HG03045 (cell line): ENCODE measurements around the gene CHRNB1.
"Not testable (repeated sequence)": the region's sequence is repeated elsewhere in the genome, so short reads cannot be mapped to it uniquely, and the experiment has no call there.

Source experiments
- ATAC-seq: cut with Tn5 transposase; IDR thresholded peaks from one replicate; pipeline ENCODE4 v1.9.1; 2021; ENCODE audit warnings: mild to moderate bottlenecking, moderate library complexity; ENCODE audit not compliant: unreplicated experiment

The CHRNB1 gene

DNA sequence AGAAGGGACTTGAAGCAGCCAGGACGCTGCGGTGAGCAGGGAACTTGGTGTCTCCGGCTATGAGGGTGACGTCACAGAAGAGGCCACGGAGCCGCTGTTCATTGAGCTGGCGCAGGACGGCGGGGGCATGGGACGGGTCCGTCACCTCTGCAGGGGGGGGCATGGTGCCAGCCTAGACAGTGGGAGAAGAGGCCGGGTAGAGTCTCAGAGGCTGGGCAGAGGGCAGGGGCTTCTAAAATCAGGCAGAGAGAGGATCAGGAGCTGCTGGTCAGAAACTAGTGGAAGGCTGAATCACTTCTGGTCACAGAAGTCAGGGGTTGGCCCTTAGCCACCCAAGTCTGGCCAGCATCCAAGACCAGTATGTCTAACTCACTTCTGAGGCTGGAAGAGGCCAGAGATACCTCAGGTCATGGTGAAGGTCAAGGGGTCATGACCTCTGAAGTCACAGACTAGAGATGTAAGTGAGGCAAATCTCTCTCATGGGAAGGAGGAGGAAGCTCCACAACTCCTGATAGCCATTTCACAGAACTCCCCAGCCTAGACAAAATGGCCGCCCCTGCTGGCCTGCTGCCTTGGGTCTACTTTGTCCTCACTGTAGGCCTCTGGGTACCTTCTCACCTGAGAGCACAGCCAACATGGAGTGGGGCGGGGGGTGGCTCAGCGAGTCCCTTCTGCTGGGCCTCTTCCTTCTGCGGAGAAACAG is 21.9 kb downstream of the CHRNB1 start:
- ATAC-seq: no peak

DNA sequence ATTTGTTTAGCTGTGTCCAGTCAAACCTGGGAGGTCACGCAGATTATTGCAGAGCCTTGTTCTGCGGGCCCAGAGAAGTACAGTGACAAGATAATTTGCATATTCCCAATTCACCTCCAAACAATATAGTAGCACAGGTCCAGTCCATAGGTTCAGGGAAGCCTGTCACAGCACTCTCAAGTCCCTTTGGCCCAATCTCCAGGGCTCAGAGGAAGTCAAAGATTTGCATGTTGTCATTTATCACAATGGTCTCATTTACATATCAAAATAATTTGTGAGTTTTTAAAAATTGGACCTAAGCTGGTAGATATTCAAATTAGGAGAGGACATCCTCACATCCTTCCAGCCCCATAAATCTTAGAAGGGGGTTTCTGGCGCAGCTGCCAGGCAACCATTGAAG is 22.6 kb downstream of the CHRNB1 start:
- ATAC-seq: no peak

DNA sequence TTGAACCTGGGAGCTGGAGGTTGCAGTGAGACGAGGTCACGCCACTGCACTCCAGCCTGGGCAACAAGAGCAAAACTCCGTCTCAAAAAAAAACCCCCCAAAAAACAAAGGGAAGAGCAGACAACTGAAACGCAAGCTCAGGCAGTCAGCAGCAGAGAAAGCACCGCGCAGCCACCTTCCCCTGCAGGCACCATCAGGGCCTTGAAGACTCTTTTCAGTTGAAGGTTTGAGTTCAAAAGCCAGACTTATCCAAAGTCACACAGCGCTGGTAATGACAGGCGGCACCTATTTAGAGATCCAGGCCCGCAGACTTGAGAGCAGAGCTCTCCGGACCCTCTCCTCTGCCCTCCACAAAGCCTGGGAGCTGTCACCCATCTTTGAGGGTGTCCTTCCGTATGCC is 23.4 kb downstream of the CHRNB1 start:
- ATAC-seq: no peak

DNA sequence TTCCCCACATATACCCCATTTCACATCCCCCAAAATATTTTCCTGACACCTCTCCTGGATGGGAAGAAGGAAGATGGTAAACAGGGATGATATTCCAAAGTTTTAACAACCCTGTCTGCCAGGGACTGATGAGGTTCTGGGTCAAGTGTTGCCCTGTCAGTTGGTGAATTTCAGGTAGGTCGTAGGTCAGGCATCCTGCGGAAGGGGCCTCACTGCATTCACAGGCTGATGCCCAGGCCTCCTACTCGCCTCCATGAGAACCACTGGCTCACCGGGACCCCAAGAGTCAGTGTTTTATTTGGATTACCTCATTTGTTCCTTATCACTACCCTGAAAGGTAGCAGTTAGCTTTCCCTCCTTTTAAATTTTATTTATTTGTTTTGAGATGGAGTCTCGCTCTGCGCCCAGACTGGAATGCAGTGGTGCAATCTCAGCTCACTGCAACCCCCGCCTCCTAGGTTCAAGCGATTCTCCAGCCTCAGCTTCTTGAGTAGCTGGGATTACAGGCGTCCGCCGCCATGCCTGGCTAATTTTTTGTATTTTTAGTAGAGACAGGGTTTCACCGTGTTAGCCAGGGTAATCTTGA is 24.0 kb downstream of the CHRNB1 start:
- ATAC-seq: no peak

DNA sequence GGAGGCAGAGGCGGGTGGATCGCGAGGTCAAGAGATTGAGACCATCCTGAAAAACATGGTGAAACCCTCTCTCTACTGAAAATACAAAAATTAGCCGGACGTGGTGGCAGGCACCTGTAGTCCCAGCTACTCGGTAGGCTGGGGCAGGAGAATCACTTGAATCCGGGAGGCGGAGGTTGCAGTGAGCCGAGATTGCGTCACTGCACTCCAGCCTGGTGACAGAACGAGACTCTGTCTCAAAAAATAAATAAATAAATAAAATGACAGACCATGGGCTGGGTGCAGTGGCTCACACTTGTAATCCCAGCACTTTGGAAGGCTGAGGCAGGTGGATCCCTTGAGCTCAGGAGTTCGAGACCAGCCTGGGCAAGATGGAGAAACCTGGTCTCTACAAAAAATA is 25.0 kb downstream of the CHRNB1 start:
- not testable (repeated sequence) for ATAC-seq

DNA sequence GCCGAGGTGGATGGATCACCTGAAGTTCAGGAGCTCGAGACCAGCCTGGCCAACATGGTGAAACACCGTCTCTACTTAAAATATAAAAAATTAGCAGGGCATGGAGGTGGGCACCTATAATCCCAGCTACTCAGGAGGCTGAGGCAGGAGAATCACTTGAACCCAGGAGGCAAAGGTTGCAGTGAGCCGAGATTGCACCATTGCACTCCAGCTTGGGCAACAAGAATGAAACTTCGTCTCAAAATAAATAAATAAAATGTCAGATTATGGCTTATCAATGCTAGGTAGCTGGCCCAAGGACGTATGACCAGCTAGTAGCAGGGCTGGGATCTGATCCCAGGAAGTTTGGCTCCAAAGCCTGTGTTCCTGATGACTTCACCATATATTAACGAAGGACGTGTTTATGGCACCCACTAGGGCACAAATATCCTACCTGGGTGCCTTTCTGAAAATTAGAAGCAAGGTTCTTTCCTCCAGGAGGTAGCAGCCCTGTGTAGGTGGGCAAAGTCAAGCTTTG is 25.7 kb downstream of the CHRNB1 start:
- not testable (repeated sequence) for ATAC-seq

DNA sequence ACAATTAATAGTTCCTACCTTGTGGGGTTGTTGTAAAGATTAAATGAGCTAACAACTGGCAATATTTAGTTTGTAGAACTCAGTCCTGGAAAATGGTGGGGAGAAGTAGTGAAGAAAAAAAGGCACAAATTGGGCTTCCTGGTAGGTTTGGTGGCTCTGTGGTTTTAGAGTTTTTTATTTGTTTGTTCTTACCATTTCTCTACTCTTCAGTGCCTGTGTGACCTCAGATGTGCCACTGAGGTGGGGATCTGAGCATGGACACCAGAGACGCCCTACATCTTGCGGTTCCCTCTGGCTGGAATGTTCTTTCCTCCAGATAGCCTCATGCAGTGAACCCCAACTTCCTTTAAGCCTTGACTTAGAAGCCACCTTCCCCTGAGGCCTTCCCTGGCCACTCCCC is 26.9 kb downstream of the CHRNB1 start:
- no peak for ATAC-seq

DNA sequence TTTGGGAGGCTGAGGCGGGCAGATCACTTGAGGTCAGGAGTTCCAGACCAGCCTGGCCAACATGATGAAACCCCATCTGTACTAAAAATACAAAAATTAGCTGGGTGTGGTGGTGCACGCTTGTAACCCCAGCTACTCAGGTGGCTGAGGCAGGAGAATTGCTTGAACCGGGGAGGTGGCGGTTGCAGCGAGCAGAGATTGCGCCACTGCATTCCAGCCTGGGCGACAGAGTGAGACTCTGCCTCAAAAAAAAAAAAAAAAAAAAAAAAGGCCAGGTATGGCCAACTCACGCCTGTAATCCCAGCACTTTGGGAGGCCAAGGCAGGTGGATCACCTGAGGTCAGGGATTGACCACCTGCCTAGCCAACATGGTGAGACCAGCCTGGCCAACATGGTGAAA is 29.9 kb downstream of the CHRNB1 start:
- not testable (repeated sequence) for ATAC-seq

DNA sequence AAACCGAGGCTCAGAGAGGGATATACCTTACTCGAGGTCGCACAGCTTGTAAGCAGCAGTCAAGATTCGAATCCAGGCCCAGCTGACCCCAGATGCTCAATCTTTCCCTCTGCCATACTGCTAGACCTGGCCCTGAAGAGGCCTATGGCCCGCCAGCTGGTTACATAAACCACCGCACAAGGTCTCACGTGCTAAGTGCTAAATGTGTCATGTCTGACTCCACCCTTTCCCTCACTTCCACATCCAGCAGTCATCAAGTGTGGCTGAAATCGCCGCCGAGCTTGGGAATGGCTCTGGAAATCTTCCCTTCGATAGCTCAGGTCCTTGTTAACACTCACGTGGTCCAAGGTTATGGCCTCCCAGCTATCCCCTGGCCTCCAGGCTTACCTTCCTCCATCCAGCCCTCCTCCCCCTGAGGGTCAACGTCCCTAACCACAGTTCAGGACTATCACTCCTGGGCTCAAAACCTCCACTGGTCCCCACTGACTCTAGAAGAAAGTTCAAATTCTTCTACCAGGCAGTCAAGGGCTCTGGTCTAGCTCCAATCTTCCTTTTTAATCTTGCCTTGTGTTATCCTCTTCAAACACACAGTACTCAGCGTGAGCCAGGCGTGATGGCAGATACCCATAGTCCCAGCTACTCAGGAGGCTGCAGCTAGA is 31.0 kb downstream of the CHRNB1 start:
- ATAC-seq: no peak

DNA sequence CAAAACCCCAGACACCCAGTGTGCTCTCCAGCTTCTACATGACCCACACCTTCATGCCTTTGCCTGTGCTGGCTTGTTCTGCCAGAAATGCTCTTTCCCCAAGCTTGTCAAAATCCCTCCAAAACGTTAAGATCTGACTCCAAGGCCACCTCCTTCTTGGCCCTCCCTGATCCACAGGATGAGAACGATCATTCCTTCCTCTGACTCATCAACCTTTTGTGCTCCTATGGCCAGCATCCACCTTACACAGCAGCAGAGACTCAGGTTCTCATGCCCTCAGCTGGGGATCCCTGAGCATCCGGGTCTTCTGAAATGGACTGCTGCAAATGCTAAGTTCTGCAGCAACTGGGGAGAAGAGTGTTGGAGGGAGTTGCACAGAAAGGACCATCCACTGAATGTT is 31.6 kb downstream of the CHRNB1 start:
- no peak for ATAC-seq

DNA sequence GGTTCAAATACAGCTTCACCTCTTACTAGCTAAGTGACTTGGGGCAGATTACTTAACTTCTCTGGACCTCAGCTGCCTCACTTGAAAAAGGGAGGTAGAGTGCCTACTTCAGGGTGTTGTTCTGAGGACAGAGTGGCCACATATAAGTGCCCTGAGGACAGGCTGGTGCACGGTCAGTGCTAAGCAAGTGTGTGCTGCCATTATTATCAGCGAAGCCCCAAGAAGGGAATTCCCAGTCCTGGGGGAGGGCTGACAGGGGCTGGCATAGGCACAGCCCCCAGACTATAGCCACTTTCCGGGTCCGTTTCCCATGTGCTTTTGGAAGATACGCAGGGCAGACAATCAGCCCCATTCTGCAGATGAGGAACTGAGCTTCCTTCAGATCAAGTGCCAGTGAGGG is 32.1 kb downstream of the CHRNB1 start:
- no peak for ATAC-seq

DNA sequence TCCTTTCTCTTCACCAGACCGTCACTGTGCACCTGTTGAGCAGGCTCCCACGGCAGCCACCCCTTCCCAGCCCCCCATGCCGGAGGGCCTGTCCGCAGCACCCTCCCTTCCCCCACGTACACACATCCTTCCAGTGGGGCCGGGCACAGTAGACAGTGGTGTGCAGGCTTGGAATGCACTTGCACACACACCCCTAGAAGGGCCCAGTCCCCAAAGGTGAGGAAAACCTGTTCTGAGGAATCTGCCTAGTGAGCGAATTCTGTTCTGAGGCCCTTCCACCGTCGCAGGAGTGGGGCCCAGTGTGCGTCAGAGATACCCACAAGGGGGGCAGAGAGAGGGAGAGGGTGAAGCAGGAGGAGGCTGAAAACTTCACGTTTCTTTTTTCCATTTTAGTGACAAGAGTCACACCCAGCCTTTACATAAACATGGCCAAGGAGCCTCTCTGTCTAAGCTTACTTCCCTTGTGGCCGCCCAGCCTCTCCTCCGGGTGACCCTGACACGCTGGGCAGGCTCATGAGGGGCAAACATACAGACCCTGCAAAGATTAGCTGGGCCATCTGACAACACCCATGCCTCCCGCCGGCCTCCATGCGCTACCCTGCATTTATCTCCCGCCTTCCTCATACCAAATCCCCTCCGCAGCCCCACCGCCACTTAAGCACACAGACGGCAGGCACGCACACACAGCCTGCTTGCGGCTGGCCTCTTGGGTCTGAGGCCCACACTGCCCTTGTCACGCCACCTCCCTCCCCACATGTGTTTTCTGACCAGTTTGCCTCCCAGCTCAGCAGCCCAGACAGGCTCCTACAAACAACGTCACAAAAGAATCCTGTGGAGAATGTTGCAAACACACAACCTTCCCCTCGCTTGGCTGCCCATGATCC is 32.8 kb downstream of the CHRNB1 start:
- ATAC-seq: no peak

DNA sequence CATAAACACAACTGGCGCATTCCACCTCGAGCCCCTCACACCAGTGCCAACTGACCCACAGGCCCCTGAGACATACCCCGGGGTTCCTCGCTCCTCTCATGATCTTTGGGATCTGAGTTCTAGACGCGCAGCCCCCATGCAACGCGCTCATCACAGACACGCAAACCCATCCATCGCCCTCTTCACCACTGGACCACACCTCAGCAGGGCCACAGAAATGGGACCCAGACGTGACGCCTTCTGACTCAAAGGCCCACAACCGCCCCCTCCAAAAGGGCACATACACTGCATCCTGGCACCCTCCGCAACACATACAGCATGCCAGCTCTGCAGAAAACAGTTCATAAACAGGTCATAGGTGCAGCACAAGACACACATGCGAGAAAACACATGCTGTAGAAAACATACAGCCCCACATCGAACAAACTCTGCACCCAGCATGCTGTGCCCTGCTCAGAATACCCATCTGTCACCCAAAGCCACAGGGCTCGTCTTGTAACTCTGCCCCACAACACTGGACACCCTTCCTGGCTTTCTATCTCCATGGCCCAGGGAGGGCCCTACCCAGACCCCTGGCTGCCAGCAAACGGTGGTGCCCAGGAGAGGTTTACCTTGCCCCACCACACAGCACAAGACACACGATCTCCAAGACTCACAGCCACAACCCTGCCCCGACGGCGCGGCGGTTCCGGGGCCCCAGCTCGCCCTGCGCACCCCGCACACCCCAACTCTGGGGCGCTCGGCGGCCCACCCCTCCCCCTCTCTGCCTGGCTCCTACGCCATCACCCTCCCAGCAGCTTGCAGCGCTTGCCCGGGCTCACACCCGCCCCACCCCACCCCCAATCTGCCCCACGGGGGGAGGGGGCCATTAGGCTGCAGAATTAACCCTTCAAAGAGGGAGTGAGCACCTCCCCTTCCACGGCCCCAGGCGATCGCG is 33.7 kb downstream of the CHRNB1 start:
- no peak for ATAC-seq

DNA sequence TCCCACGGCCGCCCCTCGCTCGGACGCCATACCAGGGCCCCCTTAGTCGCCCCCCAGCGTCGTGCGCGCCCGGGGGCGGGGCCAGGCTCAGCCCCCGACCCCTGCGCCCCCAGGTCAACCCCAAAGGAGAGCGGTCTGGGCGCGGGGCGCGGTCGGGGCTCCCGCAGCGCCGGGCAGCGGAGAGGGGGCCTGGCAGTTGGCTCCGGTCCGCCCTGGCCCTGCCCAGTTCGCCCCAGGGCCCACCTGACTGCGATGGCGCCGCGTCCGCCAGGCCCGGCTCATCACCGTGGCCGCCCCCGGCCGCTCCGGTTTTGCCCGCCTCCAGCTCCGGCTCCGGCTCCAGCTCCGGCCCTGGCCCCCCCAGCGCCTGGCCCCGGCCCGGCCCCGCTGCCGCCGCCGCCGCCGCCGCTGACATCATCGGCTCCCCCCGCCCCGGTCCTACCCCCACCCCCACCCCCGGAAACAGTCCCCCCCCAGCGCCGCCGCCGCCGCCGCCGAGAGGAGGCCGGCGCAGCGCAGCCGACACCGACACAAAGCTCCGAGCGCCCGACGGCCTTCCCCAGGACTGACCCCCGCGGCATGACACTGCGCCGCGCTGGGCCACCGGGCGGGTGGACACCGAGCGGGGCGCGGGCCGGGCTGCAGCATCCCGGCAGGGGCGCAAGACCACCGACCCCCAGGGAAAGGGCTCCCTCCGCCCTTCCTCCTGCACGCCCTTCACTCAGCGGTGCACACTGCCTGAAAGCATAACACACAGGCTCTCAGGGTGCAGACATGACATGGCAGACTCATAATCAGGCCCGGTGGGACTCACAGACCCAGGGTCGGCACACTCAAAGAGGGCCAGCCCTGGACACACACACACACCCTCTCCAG is 34.6 kb downstream of the CHRNB1 start, which contains the start of gene ZBTB4:
TSS of gene ZBTB4 (minus strand) at position 419 of the 876 bp plus-strand sequence. CDS start 12,830 bp downstream, outside the sequence.
- ATAC-seq: no peak

DNA sequence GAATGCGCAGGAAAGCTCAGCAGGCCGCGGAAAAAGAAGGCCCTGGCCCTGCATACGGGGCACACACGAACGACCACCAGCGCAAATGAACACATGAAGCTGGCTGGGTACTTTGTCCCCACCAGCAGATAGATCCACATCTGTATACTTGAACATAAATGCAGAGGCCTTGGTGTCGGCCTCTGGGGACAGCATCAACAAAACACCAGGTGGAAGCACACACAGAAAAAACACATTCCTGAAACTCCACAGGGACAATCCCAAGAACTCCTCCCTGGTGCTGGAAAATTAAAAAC is 35.2 kb downstream of the CHRNB1 start:
- ATAC-seq: no peak

DNA sequence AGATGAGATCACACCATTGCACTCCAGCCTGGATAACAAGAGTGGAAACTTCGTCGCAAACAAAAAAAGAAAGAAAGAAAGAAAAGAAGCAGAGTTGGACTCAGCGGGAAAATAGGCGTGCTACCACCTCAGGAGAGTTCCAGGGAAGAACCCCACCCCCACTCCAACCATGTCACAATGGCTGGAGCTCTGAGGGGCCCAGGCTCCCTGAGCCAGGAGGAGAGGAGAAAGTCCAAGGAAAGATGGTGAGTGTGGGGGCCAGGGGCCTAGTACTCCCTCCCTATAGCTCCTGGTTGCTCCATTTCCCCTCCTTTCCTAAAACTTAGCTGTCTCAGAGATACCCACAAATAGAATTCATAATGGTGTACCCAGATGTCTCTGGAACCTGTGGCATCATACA is 36.4 kb downstream of the CHRNB1 start, which contains the start of gene SLC35G6:
TSS of gene SLC35G6 (plus strand) at position 172 of the 400 bp plus-strand sequence. CDS start at position 243, 71 bp downstream.
- not testable (repeated sequence) for ATAC-seq

DNA sequence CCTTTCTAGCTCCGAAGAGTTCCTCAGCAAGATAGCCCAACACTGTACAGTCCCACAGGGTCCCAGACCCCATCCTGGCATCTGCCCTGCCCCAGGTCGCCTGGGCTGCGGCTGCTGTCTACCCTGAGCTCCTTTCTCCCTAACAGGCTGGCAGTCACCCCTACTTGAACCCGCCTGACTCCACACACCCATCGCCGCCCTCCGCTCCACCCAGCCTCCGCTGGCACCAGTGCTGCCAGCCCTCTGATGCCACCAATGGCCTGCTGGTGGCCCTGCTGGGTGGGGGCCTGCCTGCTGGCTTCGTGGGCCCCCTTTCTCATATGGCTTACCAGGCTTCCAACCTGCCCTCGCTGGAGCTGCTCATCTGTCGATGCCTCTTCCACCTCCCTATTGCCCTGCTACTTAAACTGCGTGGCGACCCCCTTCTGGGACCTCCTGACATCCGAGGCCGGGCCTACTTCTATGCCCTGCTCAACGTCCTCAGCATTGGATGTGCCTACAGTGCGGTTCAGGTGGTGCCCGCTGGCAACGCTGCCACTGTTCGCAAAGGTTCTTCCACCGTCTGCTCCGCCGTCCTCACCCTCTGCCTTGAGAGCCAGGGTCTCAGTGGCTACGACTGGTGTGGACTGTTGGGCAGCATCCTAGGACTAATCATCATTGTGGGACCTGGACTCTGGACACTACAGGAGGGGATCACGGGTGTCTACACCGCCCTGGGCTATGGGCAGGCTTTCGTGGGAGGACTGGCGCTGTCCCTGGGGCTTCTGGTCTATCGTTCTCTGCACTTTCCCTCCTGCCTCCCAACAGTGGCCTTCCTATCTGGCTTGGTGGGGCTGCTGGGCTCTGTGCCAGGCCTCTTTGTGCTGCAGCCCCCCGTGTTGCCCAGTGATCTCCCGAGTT is 37.2 kb downstream of the CHRNB1 start:
- ATAC-seq: not testable (repeated sequence)

DNA sequence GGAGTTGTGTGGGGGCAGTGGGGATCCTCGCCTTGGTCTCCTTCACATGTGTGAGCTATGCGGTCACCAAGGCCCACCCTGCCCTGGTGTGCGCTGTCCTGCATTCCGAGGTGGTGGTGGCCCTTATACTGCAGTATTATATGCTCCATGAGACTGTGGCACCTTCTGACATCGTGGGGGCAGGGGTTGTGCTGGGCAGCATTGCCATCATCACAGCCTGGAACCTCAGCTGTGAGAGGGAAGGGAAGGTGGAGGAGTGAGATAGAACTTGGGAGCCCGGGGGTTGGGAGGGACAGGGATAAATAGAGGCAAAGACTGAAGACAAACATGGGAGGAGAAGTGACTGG is 37.9 kb downstream of the CHRNB1 start:
- not testable (repeated sequence) for ATAC-seq
